Neural progenitor cell (in vitro differentiated cells): ENCODE results near the gene CRTC3.

Experiments used
- EZH2 ChIP-seq: fragments of 200-600 bp; sonication (generic); IDR thresholded peaks from 2 replicates; pipeline ENCODE4 v1.6.1; 2017; ENCODE audit warnings: antibody characterized with exemption, mild to moderate bottlenecking, moderate library complexity
- EZH2phosphoT487 ChIP-seq: fragments of 200-600 bp; sonication (generic); IDR thresholded peaks from 2 replicates; pipeline ENCODE4 v1.6.1; 2017; ENCODE audit warnings: antibody characterized with exemption
- TF ChIP-seq, protein P1 (sequence below): fragments of 200-600 bp; sonication (generic); IDR thresholded peaks from 2 replicates; pipeline ENCODE4 v1.5.1; 2017; ENCODE audit warnings: antibody characterized with exemption, mild to moderate bottlenecking

DNA sequence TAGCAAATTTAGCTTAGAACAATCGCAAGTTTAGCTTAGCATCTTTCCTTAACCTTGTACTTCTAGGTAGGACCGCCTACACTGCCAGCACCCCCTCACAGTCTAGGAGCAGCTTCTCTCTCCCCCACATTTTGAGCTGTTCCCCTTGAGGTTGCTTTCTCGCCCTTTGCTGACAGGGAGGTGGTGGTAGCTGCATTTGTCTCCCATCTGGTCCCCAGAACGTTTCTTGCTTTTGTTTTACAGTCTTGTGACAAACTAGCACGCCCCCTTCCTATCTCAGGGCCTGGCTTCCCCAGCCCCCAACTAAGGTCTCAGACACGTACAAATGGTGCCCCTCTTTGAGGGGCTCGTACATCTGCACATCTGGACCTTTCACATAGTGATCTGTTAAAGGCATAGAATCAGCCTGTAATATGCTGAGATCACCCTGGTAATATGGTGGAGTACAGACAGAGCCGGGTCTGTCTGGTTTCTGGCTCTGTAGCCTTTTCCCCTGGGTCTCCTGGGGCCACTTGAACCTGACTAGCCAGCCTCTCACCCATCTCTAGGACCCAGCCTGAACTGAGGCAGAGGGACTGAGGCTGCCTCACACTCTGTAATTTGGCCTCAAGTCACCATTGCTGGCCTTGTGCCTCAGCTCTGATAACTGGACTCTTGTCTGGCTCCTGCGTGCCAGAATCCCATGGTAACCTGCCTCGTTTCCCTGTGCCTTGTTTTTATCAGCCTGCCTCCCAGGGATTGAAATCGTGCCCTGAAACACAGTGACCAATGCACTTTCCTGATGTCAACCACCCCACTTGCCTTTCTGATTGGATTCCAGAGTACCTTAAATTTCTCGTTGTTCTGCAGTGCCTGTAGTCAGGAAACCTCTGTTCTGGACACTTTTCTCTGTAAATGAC, 27.7 kb downstream of the CRTC3 start:
- TF ChIP-seq, protein P1, sequence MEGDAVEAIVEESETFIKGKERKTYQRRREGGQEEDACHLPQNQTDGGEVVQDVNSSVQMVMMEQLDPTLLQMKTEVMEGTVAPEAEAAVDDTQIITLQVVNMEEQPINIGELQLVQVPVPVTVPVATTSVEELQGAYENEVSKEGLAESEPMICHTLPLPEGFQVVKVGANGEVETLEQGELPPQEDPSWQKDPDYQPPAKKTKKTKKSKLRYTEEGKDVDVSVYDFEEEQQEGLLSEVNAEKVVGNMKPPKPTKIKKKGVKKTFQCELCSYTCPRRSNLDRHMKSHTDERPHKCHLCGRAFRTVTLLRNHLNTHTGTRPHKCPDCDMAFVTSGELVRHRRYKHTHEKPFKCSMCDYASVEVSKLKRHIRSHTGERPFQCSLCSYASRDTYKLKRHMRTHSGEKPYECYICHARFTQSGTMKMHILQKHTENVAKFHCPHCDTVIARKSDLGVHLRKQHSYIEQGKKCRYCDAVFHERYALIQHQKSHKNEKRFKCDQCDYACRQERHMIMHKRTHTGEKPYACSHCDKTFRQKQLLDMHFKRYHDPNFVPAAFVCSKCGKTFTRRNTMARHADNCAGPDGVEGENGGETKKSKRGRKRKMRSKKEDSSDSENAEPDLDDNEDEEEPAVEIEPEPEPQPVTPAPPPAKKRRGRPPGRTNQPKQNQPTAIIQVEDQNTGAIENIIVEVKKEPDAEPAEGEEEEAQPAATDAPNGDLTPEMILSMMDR: no peak
- TF ChIP-seq EZH2phosphoT487: no peak
- no peak for TF ChIP-seq EZH2
